BJ (cell line): ENCODE measurements around the gene TAF5L. TPM values are rescaled to one million over a fixed set of nuclear protein-coding genes. Genes with fewer than 3 reads are reported as not detected.

Experiments used
- CTCF ChIA-PET: fragments of 350-600 bp; formaldehyde crosslinking; extraction: SDS; loops from one replicate; lab custom pipeline; 2021; ENCODE audit warnings: antibody characterized with exemption, inconsistent platforms; lab: Yijun Ruan, JAX
- POLR2A ChIA-PET: fragments of 300-600 bp; sonication (Branson Sonifier 250); formaldehyde crosslinking; extraction: SDS; loops from one replicate; lab custom pipeline; 2021; ENCODE audit warnings: antibody characterized with exemption; lab: Charles Lee
- DNase-seq: peaks from one replicate; pipeline ENCODE4 v3.0.0-alpha.2; 2011; ENCODE audit warnings: low read depth
- H3K27me3 ChIP-seq: 2 replicates; pipeline ENCODE4 v1.6.0; 2011; ENCODE audit warnings: low read length; ENCODE audit not compliant: control insufficient read depth, insufficient read depth
- H3K36me3 ChIP-seq: 2 replicates; pipeline ENCODE4 v1.5.1; 2011; ENCODE audit warnings: low read length; ENCODE audit not compliant: control insufficient read depth, insufficient read depth
- H3K4me3 ChIP-seq: 2 replicates; pipeline ENCODE4 v1.5.1; 2011; ENCODE audit warnings: low read depth, mild to moderate bottlenecking, control low read depth, low read length
- CTCF ChIP-seq: IDR thresholded peaks from 2 replicates; pipeline ENCODE4 v1.5.1; 2011; ENCODE audit warnings: low read depth, mild to moderate bottlenecking, control low read depth, inconsistent platforms, low read length, moderate library complexity; ENCODE audit not compliant: insufficient read depth
- polyA plus RNA-seq: library from polyadenylated mRNA; depleted of rRNA; stranded (reverse); fragments of >200 nt; gene quantifications from 2 replicates; pipeline ENCODE4 v1.2.3, GENCODE V29; 2011; rRNA removed
- small RNA-seq: library from RNA; depleted of rRNA; stranded (forward); fragments of <200 nt; gene quantifications from one replicate; pipeline ENCODE3, GENCODE V24; 2012; ENCODE audit warnings: low replicate concordance, low read depth; ENCODE audit not compliant: insufficient read length

The TAF5L gene
- polyA plus RNA-seq, 1 experiment: 19.4 TPM

GRCh38 chr1:229553621-229554130 is 72.2 kb downstream of the TAF5L start:
- H3K27me3 ChIP-seq: no peaks in the 10 kb centered on the region
- peaks cover 4% of the 10 kb centered on the region for H3K36me3 ChIP-seq
- TF ChIP-seq CTCF: no peak
- H3K4me3 ChIP-seq: no peak overlapping the region
- POLR2A ChIA-PET: no interaction called here
- DNase-seq: no peak
- CTCF ChIA-PET: no interaction called here

GRCh38 chr1:229552732-229553131 is 73.2 kb downstream of the TAF5L start:
- ChIA-PET CTCF (no interaction called here), POLR2A (no interaction called here)
- peaks cover 4% of the 10 kb centered on the region for H3K36me3 ChIP-seq
- no peak for TF ChIP-seq CTCF
- no peaks in the 10 kb centered on the region for H3K27me3 ChIP-seq
- H3K4me3 ChIP-seq: no peak overlapping the region
- DNase-seq: no peak

GRCh38 chr1:229550812-229551567 is 74.9 kb downstream of the TAF5L start:
- ChIA-PET CTCF (no interaction called here), POLR2A (no interaction called here)
- no peak for TF ChIP-seq CTCF
- H3K36me3 ChIP-seq: peaks cover 9% of the 10 kb centered on the region
- H3K27me3 ChIP-seq: no peaks in the 10 kb centered on the region
- H3K4me3 ChIP-seq: no peak overlapping the region
- no peak for DNase-seq

GRCh38 chr1:229547542-229547941 is 78.4 kb downstream of the TAF5L start:
- H3K36me3 ChIP-seq: peaks cover 9% of the 10 kb centered on the region
- ChIA-PET POLR2A (no interaction called here), CTCF (interaction anchor here (1.9 kb wide), 1 partner anchor 19 kb away, joined by 4 read pairs; no protein-coding TSS in a partner anchor)
- no peak overlapping the region for H3K4me3 ChIP-seq
- TF ChIP-seq CTCF: no peak
- H3K27me3 ChIP-seq: no peaks in the 10 kb centered on the region
- DNase-seq: no peak

GRCh38 chr1:229544587-229544986 is 81.3 kb downstream of the TAF5L start:
- POLR2A ChIA-PET: no interaction called here

More at GRCh38 chr1:229544587-229544986, 81.3 kb downstream of the TAF5L start:
- CTCF ChIA-PET: no interaction called here
- DNase-seq: no peak
- Histone ChIP-seq H3K36me3 (peaks cover 11% of the 10 kb centered on the region), H3K27me3 (no peaks in the 10 kb centered on the region), H3K4me3 (no peak overlapping the region)
- no peak for TF ChIP-seq CTCF

Small RNA genes lying within 50 kb of the gene (small RNA-seq; reads per million reads assigned to genes)
- gene HMGN2P19 (not detected), gene RNA5SP78 (not detected)

Other genes starting within 250 kb of the TAF5L start
- 0.10 and 0.11 TPM in 2 replicates for gene ACTA1, start 192.0 kb downstream of the TAF5L start, polyA plus RNA-seq
- gene NUP133, start 117.8 kb downstream of the TAF5L start, polyA plus RNA-seq: 20.8 and 28.4 TPM in 2 replicates
- gene ABCB10, start 67.4 kb downstream of the TAF5L start, polyA plus RNA-seq: 12.7 and 12.8 TPM in 2 replicates
- gene URB2, start 125 bp upstream of the TAF5L start, polyA plus RNA-seq: 4.9 and 5.2 TPM in 2 replicates